ENCODE data around the gene CDC42BPA. TPM values are rescaled to one million over a fixed set of nuclear protein-coding genes. Genes with fewer than 3 reads are reported as not detected.

CDC42BPA gene
- total and polyA plus RNA-seq, 2 of the 8 experiments (the other 6 are each of a cell fraction or from before 2014, with no cell fraction given), result 7.1 to 28.5 TPM

- Histone ChIP-seq H2BK5ac (ENCODE audit: low read depth, low read length) (no peak overlapping the region), H3K4me2 (ENCODE audit: insufficient read depth in 1 of 2, low read depth in 2 of 2, low read length in 2 of 2) (no peak overlapping the region), H2BK12ac (ENCODE audit: low read depth, low read length) (no peak overlapping the region), H2BK120ac (replicated peaks; ENCODE audit: low read depth, low read length) (no peak overlapping the region), H3K56ac (replicated peaks; ENCODE audit: insufficient read length, low read depth, low read length) (no peak overlapping the region), H3K4ac (replicated peaks; ENCODE audit: insufficient read length, low read depth, low read length) (no peak overlapping the region), H4K91ac (replicated peaks; ENCODE audit: insufficient read length, low read length) (no peak overlapping the region), H3K18ac (ENCODE audit: extremely low read depth, low read length) (no peak overlapping the region), H3K79me2 (ENCODE audit: control insufficient read depth in 1 of 2, insufficient read depth in 2 of 2, low read length in 2 of 2) (no peaks in the 10 kb centered on the region), H4K20me1 (replicated peaks in 1 of 2; ENCODE audit: control insufficient read depth in 1 of 2, insufficient read depth in 2 of 2, low read length in 2 of 2) (peaks cover 2 to 4% of the 10 kb centered on the region in 2 experiments), H2BK15ac (ENCODE audit: low read length) (no peak overlapping the region), H3K27ac (ENCODE audit: low read depth, low read length) (no peak overlapping the region), H4K5ac (ENCODE audit: insufficient read length, low read depth, low read length) (no peak overlapping the region), H2BK20ac (ENCODE audit: low read length) (no peak overlapping the region), H3K36me3 (ENCODE audit: control insufficient read depth in 2 of 4, insufficient read depth in 4 of 4, low read length in 3 of 4) (peaks cover 0 to 4% (median 0%) of the 10 kb centered on the region in 4 experiments; a peak in 2 of 8 replicates), H3K23ac (ENCODE audit: insufficient read length) (no peak overlapping the region), H3K9ac (replicated peaks in 1 of 4; ENCODE audit: extremely low read depth in 1 of 4, low read depth in 3 of 4, low read length in 3 of 4) (no peak overlapping the region), H3K79me1 (ENCODE audit: low read depth, low read length) (no peaks in the 10 kb centered on the region), H2AFZ (ENCODE audit: low read length) (no peak overlapping the region), H2AK5ac (ENCODE audit: low read depth, low read length) (no peak overlapping the region), H3K23me2 (ENCODE audit: low read depth, low read length) (no peaks in the 10 kb centered on the region), H3K27me3 (replicated peaks in 1 of 4; ENCODE audit: control insufficient read depth in 3 of 4, extremely low read depth in 1 of 4, insufficient read depth in 3 of 4, low read length in 3 of 4) (no peaks in the 10 kb centered on the region), H3K14ac (ENCODE audit: insufficient read length) (no peak overlapping the region), H4K8ac (ENCODE audit: extremely low read depth, insufficient read depth, low read length) (no peak overlapping the region), H3K9me3 (ENCODE audit: insufficient read depth in 2 of 2, low read depth in 1 of 2, low read length in 1 of 2) (no peaks in the 10 kb centered on the region), H3K4me1 (replicated peaks in 1 of 4; ENCODE audit: control insufficient read depth in 3 of 4, insufficient read depth in 4 of 4, low read length in 3 of 4) (peaks cover 0 to 11% (median 4%) of the 10 kb centered on the region in 4 experiments; a peak in 3 of 7 replicates), H3K4me3 (ENCODE audit: extremely low read depth in 1 of 4, insufficient read depth in 2 of 4, low read depth in 3 of 4, low read length in 4 of 4) (no peak overlapping the region)
- ChIA-PET CTCF (ENCODE audit: partially characterized antibody) (interaction anchor here (0.7 to 1.2 kb wide), 2 partner anchors 22 to 232 kb away, joined by 3 read pairs; no protein-coding TSS in a partner anchor), POLR2A (ENCODE audit: partially characterized antibody) (no interaction called here)
- FAIRE-seq (peak; percentile 66), DNase-seq (ENCODE audit: low read depth in 1 of 2, low spot score in 2 of 2) (no peak)
- 78% methylated on average over 1 of the region's 1 CpG; no CpG with 5 or more reads in 1 of the 2 experiments for WGBS, 2 experiments (ENCODE audit: extremely low coverage in 1 of 2, insufficient coverage in 1 of 2, insufficient read length in 1 of 2, insufficient replicate concordance in 2 of 2, low coverage in 1 of 2, low lambda C conversion rate in 2 of 2, missing lambda C conversion rate in 1 of 2)
- TF ChIP-seq POLR2AphosphoS5 (IDR thresholded peaks at IDR 0.05; ENCODE audit: low read depth, low read length) (no peak), EGR1 (IDR thresholded peaks at IDR 0.05; ENCODE audit: borderline replicate concordance, low read depth, low read length) (no peak), GABPA (IDR thresholded peaks at IDR 0.05; ENCODE audit: borderline replicate concordance, insufficient read depth, low read length) (no peak), CEBPB (IDR thresholded peaks at IDR 0.05; ENCODE audit: low read depth, low read length) (no peak), JUN (IDR thresholded peaks at IDR 0.05; ENCODE audit: low read depth, low read length) (no peak), RNF2 (IDR thresholded peaks at IDR 0.05; ENCODE audit: borderline replicate concordance, low read depth, low read length, missing control alignments, poor library complexity, severe bottlenecking) (no peak), KDM1A (IDR thresholded peaks at IDR 0.05; ENCODE audit: borderline replicate concordance, low read length) (no peak), POU5F1 (IDR thresholded peaks at IDR 0.05; ENCODE audit: low read depth, low read length) (no peak), E2F6 (IDR thresholded peaks at IDR 0.05) (no peak), NANOG (IDR thresholded peaks at IDR 0.05; ENCODE audit: insufficient read depth, low read depth, low read length, poor library complexity, severe bottlenecking) (no peak), EZH2 (IDR thresholded peaks at IDR 0.05; ENCODE audit: low read depth, low read length, severe bottlenecking) (no peak)
These were observed 193.8 kb downstream of the CDC42BPA start for GRCh38 chr1:227124473-227124872.

Measured in H1 (cell line).